ENCODE data around the gene CNST.

Gene CNST

DNA sequence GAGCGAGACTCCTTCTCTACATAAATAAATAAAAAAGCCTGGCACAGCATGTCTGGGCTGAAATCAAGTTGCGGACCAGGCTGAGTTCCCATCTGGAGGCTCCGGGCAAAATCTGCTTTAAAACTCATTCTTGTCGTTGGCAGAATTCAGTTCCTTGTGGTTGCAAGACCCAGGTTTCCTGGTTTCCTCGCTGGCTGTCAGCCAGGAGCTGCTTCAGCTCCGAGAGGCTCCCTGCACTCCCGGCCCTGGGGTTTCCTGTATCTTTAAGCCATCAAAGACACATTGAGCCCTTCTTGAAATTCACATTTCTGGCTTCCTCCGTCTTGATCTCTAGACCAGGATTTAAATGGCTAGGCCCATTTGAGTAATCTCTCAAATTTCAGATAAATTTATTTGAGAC is 137.3 kb downstream of the CNST start:
- TF ChIP-seq EZH2phosphoT487 (conservative IDR thresholded peaks at IDR 0.05; ENCODE audit: low read length), result no peak
- TF ChIP-seq, protein P1, sequence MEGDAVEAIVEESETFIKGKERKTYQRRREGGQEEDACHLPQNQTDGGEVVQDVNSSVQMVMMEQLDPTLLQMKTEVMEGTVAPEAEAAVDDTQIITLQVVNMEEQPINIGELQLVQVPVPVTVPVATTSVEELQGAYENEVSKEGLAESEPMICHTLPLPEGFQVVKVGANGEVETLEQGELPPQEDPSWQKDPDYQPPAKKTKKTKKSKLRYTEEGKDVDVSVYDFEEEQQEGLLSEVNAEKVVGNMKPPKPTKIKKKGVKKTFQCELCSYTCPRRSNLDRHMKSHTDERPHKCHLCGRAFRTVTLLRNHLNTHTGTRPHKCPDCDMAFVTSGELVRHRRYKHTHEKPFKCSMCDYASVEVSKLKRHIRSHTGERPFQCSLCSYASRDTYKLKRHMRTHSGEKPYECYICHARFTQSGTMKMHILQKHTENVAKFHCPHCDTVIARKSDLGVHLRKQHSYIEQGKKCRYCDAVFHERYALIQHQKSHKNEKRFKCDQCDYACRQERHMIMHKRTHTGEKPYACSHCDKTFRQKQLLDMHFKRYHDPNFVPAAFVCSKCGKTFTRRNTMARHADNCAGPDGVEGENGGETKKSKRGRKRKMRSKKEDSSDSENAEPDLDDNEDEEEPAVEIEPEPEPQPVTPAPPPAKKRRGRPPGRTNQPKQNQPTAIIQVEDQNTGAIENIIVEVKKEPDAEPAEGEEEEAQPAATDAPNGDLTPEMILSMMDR (IDR thresholded peaks at IDR 0.05; ENCODE audit: insufficient read depth, low read length, poor library complexity, severe bottlenecking), result no peak
- H3K9me3 ChIP-seq (ENCODE audit: insufficient read depth, low read length), result no peaks in the 10 kb centered on the region
- no peak overlapping the region for H3K4me3 ChIP-seq (ENCODE audit: insufficient read depth, low read length, poor library complexity, severe bottlenecking)
- no peak overlapping the region for H3K4me2 ChIP-seq (ENCODE audit: low read depth, low read length, poor library complexity, severe bottlenecking)
- no peak overlapping the region for H2AFZ ChIP-seq (ENCODE audit: low read depth, low read length, severe bottlenecking)
- H3K9ac ChIP-seq (ENCODE audit: low read length), result no peak overlapping the region
- no peak overlapping the region for H3K27ac ChIP-seq (ENCODE audit: low read depth, low read length)
- H3K79me2 ChIP-seq (ENCODE audit: insufficient read depth, low read length), result no peaks in the 10 kb centered on the region
- H3K9me2 ChIP-seq (replicated peaks; ENCODE audit: insufficient read depth, low read length), result no peaks in the 10 kb centered on the region
- H3K27me3 ChIP-seq (ENCODE audit: low read length), result no peaks in the 10 kb centered on the region
- H3F3A ChIP-seq (ENCODE audit: insufficient read depth), result no peaks in the 10 kb centered on the region
- H3K36me3 ChIP-seq (ENCODE audit: low read length), result no peaks in the 10 kb centered on the region
- no peaks in the 10 kb centered on the region for H4K20me1 ChIP-seq (ENCODE audit: low read depth, low read length)

DNA sequence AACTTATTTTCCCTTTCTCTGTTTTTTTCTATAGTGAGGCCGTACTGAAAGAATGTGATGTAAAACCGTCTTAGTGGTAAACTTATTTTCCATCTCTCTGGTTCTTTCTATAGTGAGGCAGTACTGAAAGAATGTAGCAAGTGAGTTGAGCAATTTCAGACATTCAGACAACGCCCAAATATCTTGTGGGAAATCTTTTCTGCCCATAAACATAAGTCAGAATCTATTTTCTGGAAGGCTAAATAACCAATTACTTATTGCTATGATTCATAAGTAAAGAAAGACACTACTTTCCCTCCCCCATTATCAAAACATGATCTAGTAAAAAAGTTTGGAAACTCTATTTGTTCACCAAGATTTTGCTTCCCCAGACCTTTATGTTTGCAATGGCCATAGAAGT is 139.1 kb downstream of the CNST start:
- Histone ChIP-seq H3K4me3 (ENCODE audit: insufficient read depth, low read length, poor library complexity, severe bottlenecking) (no peak overlapping the region), H3K9me2 (replicated peaks; ENCODE audit: insufficient read depth, low read length) (no peaks in the 10 kb centered on the region), H3K27ac (ENCODE audit: low read depth, low read length) (no peak overlapping the region), H4K20me1 (ENCODE audit: low read depth, low read length) (no peaks in the 10 kb centered on the region), H3K9me3 (ENCODE audit: insufficient read depth, low read length) (no peaks in the 10 kb centered on the region), H3F3A (ENCODE audit: insufficient read depth) (no peaks in the 10 kb centered on the region), H3K79me2 (ENCODE audit: insufficient read depth, low read length) (no peaks in the 10 kb centered on the region), H3K9ac (ENCODE audit: low read length) (no peak overlapping the region), H3K36me3 (ENCODE audit: low read length) (no peaks in the 10 kb centered on the region), H3K27me3 (ENCODE audit: low read length) (no peaks in the 10 kb centered on the region), H3K4me2 (ENCODE audit: low read depth, low read length, poor library complexity, severe bottlenecking) (no peak overlapping the region), H2AFZ (ENCODE audit: low read depth, low read length, severe bottlenecking) (no peak overlapping the region)
- TF ChIP-seq, protein P1 (IDR thresholded peaks at IDR 0.05; ENCODE audit: insufficient read depth, low read length, poor library complexity, severe bottlenecking), result no peak
- TF ChIP-seq EZH2phosphoT487 (conservative IDR thresholded peaks at IDR 0.05; ENCODE audit: low read length), result no peak

GRCh38 chr1:246708166-246708565 is 141.9 kb downstream of the CNST start:
- Histone ChIP-seq H2AFZ (ENCODE audit: low read depth, low read length, severe bottlenecking) (no peak overlapping the region), H3F3A (ENCODE audit: insufficient read depth) (no peaks in the 10 kb centered on the region), H4K20me1 (ENCODE audit: low read depth, low read length) (no peaks in the 10 kb centered on the region), H3K27ac (ENCODE audit: low read depth, low read length) (no peak overlapping the region), H3K27me3 (ENCODE audit: low read length) (no peaks in the 10 kb centered on the region), H3K79me2 (ENCODE audit: insufficient read depth, low read length) (no peaks in the 10 kb centered on the region), H3K9ac (ENCODE audit: low read length) (no peak overlapping the region), H3K36me3 (ENCODE audit: low read length) (no peaks in the 10 kb centered on the region), H3K4me3 (ENCODE audit: insufficient read depth, low read length, poor library complexity, severe bottlenecking) (no peak overlapping the region), H3K9me3 (ENCODE audit: insufficient read depth, low read length) (no peaks in the 10 kb centered on the region), H3K9me2 (replicated peaks; ENCODE audit: insufficient read depth, low read length) (no peaks in the 10 kb centered on the region), H3K4me2 (ENCODE audit: low read depth, low read length, poor library complexity, severe bottlenecking) (no peak overlapping the region)
- TF ChIP-seq, protein P1 (IDR thresholded peaks at IDR 0.05; ENCODE audit: insufficient read depth, low read length, poor library complexity, severe bottlenecking), result no peak
- no peak for TF ChIP-seq EZH2phosphoT487 (conservative IDR thresholded peaks at IDR 0.05; ENCODE audit: low read length)

All from SU-DHL-6 (cell line).